Stimulated activated CD4-positive, alpha-beta T cell treated with anti-CD3 and anti-CD28 coated beads, Interleukin-4, amount 100 ng/mL, for 1 hour (primary cell): ENCODE measurements around the gene PDE6D.
"Not testable (repeated sequence)": the region's sequence is repeated elsewhere in the genome, so short reads cannot be mapped to it uniquely, and the experiment has no call there.

Experiments used
- DNase-seq: peaks from one replicate; pipeline ENCODE4 v3.0.0-alpha.2; 2020

PDE6D gene

DNA sequence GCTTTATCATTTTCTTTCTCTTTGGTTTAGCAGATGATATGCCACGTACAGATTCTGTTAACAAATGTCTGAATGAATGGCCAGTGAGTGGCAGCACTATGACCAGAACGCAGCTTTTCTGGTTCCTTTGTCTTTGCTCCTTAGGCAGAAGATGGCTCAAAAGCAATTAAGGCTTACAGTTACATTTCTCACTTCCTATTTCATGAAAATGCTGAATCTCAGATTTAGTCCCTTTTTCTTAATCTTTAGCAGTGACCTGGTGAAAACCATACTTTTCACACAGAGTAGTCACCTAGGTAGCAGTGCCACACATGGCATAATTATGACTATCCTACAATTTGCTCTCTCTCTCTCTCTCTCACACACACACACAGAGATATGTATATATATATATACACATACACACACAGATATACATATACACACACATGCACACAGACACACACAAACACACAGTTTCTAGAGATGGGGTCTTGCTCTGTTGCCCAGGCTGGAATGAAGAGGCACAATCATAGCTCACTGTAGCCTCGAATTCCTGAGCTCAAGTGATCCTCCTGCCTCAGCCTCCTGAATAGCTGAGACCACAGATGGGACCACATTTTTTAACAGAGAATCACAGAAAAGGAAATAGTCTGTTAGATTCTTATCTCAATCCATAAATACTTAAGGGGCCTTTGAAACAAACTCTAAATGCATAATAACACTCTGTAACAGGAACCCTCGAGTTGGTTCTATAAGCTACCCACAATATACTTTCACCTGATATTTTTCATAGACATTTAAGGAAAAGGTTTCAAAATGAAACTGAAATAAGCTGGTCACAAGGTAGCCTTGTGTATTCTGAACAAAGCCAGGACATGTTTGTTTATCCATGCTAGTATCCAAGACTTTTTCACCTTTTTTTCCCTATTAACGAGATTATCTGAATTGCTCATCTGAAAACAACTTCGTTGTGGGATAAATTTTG, 11.6 kb downstream of the PDE6D start:
- no peak for DNase-seq

GRCh38 chr2:231765496-231765929, 15.6 kb downstream of the PDE6D start:
- no peak for DNase-seq

DNA sequence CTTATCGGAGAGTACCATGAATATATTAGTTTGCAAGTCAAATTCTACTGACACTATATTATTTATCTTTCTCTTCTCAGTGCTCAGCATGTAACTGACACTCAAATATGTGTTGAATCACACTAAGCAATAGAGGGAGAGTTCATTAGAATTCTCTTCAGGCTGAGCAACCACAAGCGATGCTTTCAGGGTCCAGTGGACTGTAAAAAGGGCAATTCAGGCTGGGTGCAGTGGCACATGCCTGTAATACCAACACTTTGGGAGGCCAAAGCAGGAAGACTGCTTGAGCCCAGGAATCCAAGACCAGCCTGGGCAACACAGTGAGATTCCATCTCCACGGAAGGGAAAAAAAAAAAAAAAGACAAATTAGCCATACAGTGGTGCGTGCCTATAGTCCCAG, 16.3 kb downstream of the PDE6D start:
- no peak for DNase-seq

DNA sequence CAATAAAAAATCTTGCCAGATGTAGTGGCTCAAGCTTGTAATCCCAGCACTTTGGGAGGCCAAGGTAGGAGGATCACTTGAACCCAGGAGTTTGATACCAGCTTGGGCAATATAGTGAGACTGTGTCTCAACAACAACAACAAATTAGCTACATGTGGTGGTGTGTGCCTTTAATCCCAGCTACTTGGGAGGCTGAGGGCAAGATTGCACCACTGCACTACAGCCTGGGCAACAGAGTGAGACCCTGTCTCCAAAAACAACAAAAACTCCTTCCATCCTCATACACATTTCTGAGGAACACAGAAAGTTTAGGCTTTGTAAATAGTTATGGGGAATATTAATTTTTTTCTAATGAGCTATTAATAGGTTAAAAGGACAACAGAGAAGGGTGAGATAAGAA, 17.0 kb downstream of the PDE6D start:
- no peak for DNase-seq

- no peak for DNase-seq
Measured at GRCh38 chr2:231761735-231762134, 19.3 kb downstream of the PDE6D start.

- DNase-seq, result no peak
Measured at GRCh38 chr2:231752061-231752460, 29.0 kb downstream of the PDE6D start.

DNA sequence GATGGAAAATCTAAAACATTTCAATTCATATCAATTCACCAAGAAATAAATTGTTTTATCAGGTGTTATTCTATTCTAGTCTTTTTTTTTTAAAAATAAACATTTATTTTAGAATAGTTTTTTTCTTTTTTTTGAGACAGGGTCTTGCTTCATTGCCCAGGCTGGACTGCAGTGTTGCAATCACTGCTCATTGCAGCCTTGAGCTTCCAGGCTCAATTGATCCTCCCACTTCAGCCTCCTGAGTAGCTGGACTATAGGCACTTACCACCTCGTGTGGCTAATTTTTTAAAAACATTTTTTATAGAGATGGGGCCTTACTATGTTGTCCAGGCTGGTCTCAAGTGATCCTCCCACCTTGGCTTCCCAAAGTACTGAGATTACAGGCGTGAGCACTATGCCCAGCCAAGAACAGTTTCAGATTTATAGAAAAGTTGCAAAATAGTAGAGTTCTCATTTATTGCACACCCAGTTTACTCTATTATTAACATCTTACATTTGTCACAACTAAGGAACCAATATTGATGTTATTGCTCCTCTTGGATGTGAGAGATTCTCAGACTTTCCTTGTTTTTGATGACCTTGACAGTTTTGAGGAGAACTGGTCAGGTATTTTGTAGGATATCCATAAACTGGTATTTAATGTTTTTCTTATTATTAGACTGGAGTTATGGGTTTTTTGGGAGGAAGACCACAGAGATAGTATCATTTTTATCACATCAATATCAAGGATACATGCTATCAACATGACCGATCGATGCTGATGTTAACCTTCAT, 29.9 kb downstream of the PDE6D start:
- DNase-seq, result no peak

DNA sequence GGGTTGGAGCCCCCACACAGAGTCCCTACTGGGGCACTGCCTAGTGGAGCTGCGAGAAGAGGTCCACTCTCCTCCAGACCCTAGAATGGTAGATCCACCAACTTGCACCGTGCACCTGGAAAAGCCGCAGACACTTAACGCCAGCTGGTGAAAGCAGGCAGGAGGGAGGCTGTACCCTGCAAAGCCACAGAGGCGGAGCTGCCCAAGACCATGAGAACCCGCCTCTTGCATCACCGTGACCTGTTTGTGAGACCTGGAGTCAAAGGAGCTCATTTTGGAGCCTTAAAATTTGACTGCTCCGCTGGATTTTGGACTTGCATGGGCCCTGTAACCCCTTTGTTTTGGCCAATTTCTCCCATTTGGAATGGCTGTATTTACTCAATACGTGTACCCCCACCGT, 32.1 kb downstream of the PDE6D start:
- DNase-seq, result not testable (repeated sequence)

GRCh38 chr2:231748153-231748896, 32.8 kb downstream of the PDE6D start:
- DNase-seq, result not testable (repeated sequence)

DNA sequence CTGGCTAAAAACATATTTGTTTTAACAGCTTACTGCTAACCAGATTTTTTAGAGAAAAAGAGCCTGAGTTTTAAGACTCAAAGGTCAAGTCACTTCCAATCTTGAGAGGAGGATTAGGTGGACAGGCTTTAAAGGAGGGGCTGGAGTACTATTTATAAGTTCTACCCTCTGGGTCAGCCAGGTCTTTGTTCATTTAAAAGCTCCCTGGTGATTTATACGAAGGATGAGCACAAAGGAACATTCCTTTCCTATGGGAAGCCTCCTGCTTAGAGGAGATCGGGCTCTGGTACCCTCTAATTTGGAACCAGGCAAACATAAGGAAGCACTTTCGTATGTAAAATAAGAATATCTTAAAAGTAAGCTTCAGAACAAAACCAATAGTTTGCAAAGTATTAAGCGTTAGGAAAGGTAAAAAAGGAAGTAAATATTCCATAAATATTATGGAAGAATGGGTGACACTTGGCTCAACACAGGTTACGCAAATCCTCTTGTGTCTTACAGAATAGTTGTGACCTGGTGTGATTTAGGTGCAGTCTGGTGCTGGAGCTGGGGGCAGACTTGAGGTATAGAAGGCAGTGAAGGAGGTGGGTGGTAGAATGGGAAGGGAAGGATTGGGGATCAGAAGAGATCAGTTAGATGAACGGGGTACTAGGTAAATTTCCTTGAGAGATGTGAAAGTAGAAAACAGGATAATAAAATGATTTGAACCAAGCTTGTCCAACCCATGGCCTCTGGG, 35.6 kb downstream of the PDE6D start:
- no peak for DNase-seq

GRCh38 chr2:231743376-231744116, 37.5 kb downstream of the PDE6D start:
- DNase-seq, result no peak

DNA sequence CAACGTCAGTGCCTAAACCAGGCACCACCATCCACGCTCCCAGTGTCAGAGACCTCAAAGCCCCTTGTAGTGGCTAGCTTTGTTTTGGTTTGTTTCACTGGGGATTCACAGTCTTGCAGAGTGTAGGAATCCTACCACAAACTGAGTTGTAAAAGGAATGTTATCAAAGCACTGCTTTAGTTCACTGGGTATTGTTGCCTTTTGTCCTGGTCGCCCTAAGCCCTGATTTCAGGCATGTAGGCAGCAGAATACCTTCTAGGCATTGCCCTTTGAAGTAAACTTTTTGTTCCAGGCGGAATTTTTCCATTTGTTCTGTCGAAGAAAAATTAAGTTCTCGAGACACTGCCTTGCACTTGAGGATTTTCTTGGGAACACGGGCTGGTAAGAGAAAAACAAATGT, 43.3 kb downstream of the PDE6D start:
- DNase-seq, result no peak

GRCh38 chr2:231732604-231733003, 48.5 kb downstream of the PDE6D start:
- no peak for DNase-seq

DNA sequence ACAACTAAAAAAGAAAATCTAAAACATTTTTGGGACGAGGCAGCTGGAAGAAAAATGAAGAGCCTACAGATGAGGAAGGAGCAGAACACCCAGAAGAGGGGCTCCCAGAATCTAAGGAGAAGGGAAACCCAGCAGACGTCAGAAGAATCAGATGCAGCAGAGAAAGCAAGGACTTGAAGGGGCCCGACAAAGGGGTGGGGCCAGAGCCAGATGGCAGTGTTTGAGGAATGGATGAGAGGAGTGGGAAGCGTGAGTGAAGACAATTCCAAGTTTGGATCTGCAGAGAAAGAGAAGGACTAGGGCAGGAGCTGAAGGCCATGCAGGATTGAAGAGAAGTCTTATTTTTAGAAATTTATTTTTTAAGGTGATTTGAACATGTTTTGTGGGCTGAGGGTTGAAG, 53.5 kb downstream of the PDE6D start:
- DNase-seq, result no peak

DNA sequence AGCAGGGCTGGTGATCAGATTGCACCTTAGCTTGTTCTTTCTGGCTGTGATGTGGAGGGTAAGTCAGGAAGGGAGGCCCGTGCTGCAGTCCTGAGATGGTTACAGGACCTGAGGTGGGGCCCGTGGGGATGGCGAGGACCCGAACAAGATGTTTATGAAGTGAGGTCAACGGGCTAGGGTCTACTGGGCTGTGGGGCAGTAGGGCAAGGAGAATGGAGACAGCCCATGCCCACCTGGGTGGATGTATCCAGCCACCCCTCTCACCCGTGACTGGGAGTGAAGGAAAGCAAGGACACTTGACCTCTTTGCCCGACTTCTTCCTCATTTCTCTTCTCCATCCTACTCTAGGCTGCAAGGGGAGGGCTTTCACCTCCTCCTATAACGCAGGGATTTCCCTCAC, 54.8 kb downstream of the PDE6D start:
- no peak for DNase-seq

DNA sequence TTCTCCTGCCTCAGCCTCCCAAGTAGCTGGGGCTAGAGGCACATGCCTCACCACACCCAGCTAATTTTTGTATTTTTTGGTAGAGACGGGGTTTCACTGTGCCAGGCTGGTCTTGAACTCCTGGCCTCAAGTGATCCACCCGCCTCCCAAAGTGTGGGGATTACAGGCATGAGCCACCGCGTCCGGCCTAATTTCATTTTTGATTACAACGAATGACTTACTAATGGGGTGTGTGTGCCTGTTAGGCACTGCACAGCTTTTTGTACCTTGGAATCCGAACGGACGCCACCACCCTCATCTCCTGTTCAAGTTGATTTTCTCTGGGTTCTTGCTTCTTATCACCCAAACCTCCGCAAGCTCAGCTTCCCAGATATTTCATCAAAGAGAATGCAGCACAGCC, 55.6 kb downstream of the PDE6D start:
- DNase-seq, result no peak

GRCh38 chr2:231722721-231723307, 58.3 kb downstream of the PDE6D start:
- no peak for DNase-seq

DNA sequence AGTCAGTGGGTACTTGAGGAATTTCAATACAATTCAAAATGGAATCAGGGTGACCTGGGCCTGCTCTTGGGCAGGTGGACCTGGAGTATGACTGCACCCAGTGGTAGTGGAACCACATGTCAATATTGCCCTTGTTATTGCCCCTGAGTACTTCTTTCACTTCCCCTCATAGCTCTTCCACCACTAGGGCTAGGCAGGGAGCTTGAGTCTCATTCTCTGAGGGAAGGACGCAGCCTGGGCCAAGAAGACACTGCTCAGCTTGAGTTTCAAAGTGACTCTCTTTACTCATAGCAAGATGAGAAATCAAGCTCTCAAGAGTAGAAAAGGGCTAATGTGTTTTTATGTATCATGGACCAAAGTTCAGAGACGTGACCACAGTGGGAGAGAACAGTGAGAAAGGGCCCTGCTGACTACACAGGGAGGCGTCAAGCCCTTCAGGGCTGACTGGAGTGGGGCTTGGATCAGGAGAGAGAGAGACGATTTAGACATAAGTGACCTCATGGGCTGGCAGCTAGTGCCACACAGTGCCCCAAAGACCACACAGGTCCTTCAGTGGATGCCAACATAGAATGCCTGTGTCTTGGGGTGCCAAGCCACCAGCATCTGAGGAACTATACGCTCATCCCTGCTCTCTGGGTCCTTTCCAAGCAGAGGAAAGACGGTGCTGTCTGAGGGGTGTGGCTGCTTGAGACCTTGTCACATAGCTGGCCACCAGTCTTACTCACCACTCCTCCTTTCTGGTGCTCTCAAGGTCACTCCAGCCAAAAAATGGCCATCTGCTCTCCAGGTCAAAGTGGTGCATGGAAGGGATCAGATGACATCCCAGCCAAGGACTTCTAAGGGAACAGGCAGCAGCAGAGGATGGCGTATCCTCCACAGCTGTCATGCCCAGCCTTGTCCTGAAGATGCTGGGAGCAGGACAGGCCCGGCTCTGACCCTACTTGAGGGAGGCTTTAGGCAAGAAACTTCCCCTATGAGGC, 59.8 kb downstream of the PDE6D start:
- DNase-seq, result no peak

DNA sequence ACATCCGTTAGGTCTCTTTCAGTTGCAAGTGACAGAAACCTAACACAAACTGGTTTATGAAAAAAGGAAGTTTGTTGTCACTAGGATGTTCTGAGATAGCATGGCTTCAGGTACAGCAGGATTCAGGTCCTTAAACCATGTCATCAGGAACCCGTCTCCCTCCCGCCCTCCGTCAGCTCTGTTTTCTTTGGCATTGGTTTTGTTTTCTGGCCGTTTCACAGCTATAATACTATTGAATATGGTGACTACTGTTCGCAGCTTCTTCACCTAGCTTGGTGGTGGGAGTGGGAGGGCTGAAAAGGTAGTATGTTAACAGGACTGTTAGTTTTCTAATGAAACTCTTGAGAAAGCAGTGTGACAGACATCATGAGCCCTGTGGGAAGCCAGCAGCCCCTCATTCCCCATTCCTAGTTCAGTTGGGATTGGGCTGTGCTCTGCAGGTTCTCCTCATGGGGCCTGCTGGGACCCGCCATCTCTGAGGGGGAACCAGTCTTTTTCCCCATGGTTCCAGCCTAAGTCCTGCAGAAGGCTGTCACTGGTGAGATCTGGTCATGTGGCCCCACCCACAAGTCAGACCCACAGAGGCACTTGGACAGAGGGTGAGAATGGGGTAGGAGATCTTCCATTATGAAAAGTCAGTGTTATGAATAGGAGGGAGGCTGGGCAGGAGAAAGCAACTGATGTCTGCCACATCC, 60.6 kb downstream of the PDE6D start:
- DNase-seq, result no peak
